ENCODE results near the gene TGFB1I1. TPM values are rescaled to one million over a fixed set of nuclear protein-coding genes. Genes with fewer than 3 reads are reported as not detected.

Gene TGFB1I1
- total and polyA plus RNA-seq, 2 of the 4 experiments (the other 2 are of a cell fraction) = 24.9 to 128 TPM

- no peak within 1 kb of the TSS for H3K56ac ChIP-seq (ENCODE audit: extremely low read depth, insufficient read depth, low read length)
- peaks cover 25% of the 10 kb centered on the region for H3K27me3 ChIP-seq (ENCODE audit: control insufficient read depth, insufficient read depth, low read length)
- no peak within 1 kb of the TSS for H3K4ac ChIP-seq (ENCODE audit: low read depth, low read length)
- no peaks in the 10 kb centered on the region for H4K20me1 ChIP-seq (ENCODE audit: insufficient read depth, low read length)
- intact Hi-C loops (cut with micrococcal nuclease) = no loop called here
- H2BK15ac ChIP-seq (ENCODE audit: low read depth, low read length) = no peak within 1 kb of the TSS
- H3K4me1 ChIP-seq (ENCODE audit: control insufficient read depth, insufficient read depth, low read length) = no peaks in the 10 kb centered on the region
- DNase-seq (no peak), ATAC-seq (ENCODE audit: low read depth) (no peak)
- no peak within 1 kb of the TSS for H2BK120ac ChIP-seq (ENCODE audit: low read depth, low read length)
- H2AFZ ChIP-seq (replicated peaks; ENCODE audit: low read length, poor library complexity) = peak within 1 kb of the TSS; percentile 61
- CTCF ChIA-PET = interaction anchor here (1.2 kb wide), 1 partner anchor 11 kb away, joined by 3 read pairs; no protein-coding TSS in a partner anchor
- no peak within 1 kb of the TSS for H3K23ac ChIP-seq (ENCODE audit: low read depth, low read length)
- H3K27ac ChIP-seq (ENCODE audit: insufficient read depth, low read length) = no peak within 1 kb of the TSS
- dilution Hi-C loops (cut with HindIII; ENCODE audit: low sequenced_read_pairs, unreplicated experiment) = no loop called here
- peak within 1 kb of the TSS; percentile 66 for H3K4me2 ChIP-seq (ENCODE audit: low read depth, low read length)
- H3K9me1 ChIP-seq (ENCODE audit: insufficient read depth, low read length) = no peaks in the 10 kb centered on the region
- in situ Hi-C loops (cut with MboI; ENCODE audit: low sequenced_read_pairs) = no loop called here
- TF ChIP-seq SMC3 (IDR thresholded peaks at IDR 0.05; ENCODE audit: low read depth, low read length) (no peak), BHLHE40 (IDR thresholded peaks at IDR 0.05; ENCODE audit: low read depth, low read length) (no peak), RFX5 (IDR thresholded peaks at IDR 0.05; ENCODE audit: low read depth, low read length) (no peak), CTCF (conservative IDR thresholded peaks at IDR 0.05; ENCODE audit: low read depth, low read length) (no peak), MAFK (IDR thresholded peaks at IDR 0.05; ENCODE audit: low read depth, low read length) (no peak), ELK1 (IDR thresholded peaks at IDR 0.05; ENCODE audit: borderline replicate concordance, low read depth, low read length) (no peak), CEBPB (IDR thresholded peaks at IDR 0.05; ENCODE audit: low read depth, low read length) (no peak), POLR2A (IDR thresholded peaks at IDR 0.05; ENCODE audit: low read depth, low read length) (no peak), NFE2L2 (IDR thresholded peaks at IDR 0.05; ENCODE audit: low read depth, low read length) (no peak), USF2 (IDR thresholded peaks at IDR 0.05; ENCODE audit: low read depth, low read length) (no peak), CHD1 (IDR thresholded peaks at IDR 0.05; ENCODE audit: low read depth, low read length) (no peak), MAZ (IDR thresholded peaks at IDR 0.05; ENCODE audit: borderline replicate concordance, low read depth, low read length) (no peak)
- H3K36me3 ChIP-seq (ENCODE audit: control insufficient read depth, insufficient read depth, low read length) = no peaks in the 10 kb centered on the region
- H2BK5ac ChIP-seq (ENCODE audit: low read depth, low read length, poor library complexity, severe bottlenecking) = no peak within 1 kb of the TSS
- no peaks in the 10 kb centered on the region; the same call in 1 of the 2 replicates for H3K9me3 ChIP-seq (ENCODE audit: control insufficient read depth, insufficient read depth, low read length)
- no TSS peak for BruUV-seq (replicated peaks)
- H2BK20ac ChIP-seq (ENCODE audit: low read depth, low read length) = no peak within 1 kb of the TSS
- H3K79me1 ChIP-seq (ENCODE audit: low read depth in 1 of 2, low read length in 2 of 2) = no peaks in the 10 kb centered on the region
- H3K4me3 ChIP-seq (ENCODE audit: insufficient read depth, low read depth, low read length) = peak within 1 kb of the TSS; percentile 38
- 60% methylated on average over 1 of the region's 7 CpGs; no CpG with 5 or more reads in 1 of the 2 experiments for WGBS, 2 experiments (ENCODE audit: extremely low coverage in 2 of 2, insufficient read length in 1 of 2)
- H4K91ac ChIP-seq (ENCODE audit: insufficient read depth, low read depth, low read length) = no peak within 1 kb of the TSS
- H2AK9ac ChIP-seq (replicated peaks; ENCODE audit: low read depth, low read length, poor library complexity) = no peak within 1 kb of the TSS
- H3K18ac ChIP-seq (ENCODE audit: low read depth, low read length) = no peak within 1 kb of the TSS
- no peak within 1 kb of the TSS for H4K8ac ChIP-seq (ENCODE audit: low read depth in 2 of 2, low read length in 2 of 2)
- no peak within 1 kb of the TSS for H4K5ac ChIP-seq (ENCODE audit: low read depth, low read length)
- H2AK5ac ChIP-seq (ENCODE audit: low read depth, low read length) = no peak within 1 kb of the TSS
- no peak within 1 kb of the TSS for H3K14ac ChIP-seq (replicated peaks; ENCODE audit: low read depth, low read length)
- no peak within 1 kb of the TSS for H3K9ac ChIP-seq (ENCODE audit: low read depth, low read length)
- POLR2A ChIA-PET (ENCODE audit: unreplicated experiment) = no interaction called here
Observed at GRCh38 chr16:31428279-31428597, 43.7 kb upstream of the TGFB1I1 start, which contains the start of gene COX6A2. COX6A2 (minus strand) TSS chr16:31428360; CDS start chr16:31428325, 35 bp downstream.
